Activated effector memory CD4-positive, alpha-beta T cell treated with anti-CD3 and anti-CD28 coated beads, Interleukin-2, amount 50 U/mL, for 16 hours (primary cell): Measurements from ENCODE around the gene DDX50.
"Not testable (repeated sequence)": the region's sequence is repeated elsewhere in the genome, so short reads cannot be mapped to it uniquely, and the experiment has no call there.

ENCODE experiments used
- DNase-seq: peaks from one replicate; pipeline ENCODE4 v3.0.0-alpha.2; 2020

Gene DDX50

DNA sequence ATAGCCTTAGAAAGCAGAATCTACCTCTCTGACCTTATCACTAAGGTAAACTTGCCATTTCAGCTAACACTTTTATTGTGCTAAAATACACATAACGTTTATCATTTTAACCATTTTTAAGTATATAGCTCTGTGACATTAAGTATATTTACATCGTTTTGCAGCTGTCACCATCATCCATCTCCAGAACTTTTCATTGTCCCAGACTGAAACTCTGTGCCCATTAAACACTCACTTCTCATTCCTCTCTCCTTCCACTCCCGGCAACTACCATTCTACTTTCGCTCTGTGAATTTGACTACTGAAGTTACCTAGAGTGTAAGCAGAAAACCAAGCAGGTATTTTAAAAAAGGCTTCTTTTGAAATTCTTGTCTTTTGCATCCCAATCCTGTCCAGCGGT, 1.3 kb downstream of the DDX50 start:
- DNase-seq, result no peak

DNA sequence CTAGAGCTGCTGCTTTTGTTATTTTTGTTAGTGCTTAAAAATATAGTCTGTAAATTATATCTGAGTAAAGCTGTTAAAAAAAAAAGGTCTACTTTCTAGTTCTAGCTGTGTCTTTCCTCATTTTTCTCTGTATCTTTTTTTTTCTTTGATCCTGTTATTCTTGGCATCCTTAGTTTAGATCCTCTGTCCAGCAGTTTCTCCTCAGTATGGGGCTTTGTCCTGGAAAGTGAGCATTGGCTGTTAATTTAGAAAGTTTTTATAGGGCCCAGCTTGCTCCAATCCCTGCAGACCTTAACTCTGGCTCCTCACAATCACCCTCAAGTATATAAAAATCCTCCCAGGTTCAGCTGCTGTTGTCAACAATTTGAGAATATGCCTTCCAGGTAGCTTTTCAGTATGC, 23.5 kb downstream of the DDX50 start:
- DNase-seq, result no peak

DNA sequence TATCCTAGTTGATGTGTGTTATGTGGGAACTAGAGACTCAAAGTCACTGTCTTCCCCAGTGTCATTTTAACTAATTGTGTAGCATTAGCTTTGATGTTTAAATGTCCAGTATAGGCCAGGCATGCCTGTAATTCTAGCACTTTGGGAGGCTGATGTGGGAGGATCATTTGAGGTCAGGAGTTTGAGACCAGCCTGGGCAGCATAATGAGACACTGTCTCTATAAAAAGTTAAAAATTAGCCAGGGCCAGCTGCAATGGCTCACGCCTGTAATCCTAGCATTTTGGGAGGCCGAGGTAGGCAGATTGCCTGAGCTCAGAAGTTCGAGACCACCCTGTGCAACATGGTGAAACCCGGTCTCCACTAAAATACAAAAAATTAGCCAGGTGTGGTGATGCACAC, 24.4 kb downstream of the DDX50 start:
- no peak for DNase-seq

DNA sequence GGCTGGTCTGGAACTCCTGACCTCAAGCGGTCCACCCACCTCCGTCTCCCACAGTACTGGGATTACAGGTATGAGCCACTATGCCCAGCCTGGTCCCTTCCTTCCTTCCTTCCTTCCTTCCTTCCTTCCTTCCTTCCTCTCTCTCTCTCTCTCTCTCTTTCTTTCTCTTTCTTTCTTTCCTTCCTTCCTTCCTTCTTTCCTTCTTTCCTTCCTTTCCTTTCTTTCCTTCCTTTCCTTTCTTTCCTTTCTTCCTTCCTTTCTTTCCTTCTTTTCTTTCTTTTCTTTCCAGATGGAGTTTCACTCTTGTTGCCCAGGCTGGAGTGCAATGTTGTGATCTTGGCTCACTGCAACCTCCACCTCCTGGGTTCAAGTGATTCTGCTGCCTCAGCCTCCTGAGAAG, 28.0 kb downstream of the DDX50 start:
- not testable (repeated sequence) for DNase-seq

DNA sequence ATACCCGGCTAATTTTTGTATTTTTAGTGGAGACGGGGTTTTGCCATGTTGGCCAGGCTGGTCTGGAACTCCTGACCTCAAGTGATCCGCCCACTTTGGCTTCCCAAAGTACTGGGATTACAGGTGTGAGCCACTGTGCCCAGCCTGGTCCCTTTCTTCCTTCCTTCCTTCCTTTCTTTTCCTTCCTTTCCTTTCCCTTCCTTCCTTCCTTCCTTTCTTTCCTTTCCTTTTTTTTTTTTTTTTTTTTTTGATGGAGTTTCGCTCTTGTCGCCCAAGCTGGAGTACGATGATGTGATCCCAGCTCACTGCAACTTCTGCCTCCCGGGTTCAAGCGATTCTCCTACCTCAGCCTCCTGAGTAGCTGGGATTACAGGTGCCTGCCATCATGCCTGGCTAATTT, 28.8 kb downstream of the DDX50 start:
- DNase-seq, result not testable (repeated sequence)

DNA sequence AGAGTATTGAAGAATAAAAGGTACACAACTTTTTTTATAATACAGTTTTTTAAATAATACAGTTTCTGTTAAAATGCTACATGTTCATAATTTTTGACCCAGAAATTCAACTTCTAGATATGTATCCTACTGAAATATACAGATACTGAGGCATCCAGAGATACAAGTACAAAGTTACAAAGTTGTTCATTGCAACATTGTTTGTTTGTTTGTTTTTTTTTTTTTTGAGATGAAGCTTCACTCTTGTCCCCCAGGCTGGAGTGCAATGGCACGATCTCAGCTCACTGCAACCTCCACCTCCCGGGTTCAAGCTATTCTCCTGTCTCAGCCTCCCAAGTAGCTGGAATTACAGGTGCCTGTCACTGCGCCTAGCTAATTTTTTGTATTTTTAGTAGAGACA, 31.7 kb downstream of the DDX50 start:
- DNase-seq, result not testable (repeated sequence)

DNA sequence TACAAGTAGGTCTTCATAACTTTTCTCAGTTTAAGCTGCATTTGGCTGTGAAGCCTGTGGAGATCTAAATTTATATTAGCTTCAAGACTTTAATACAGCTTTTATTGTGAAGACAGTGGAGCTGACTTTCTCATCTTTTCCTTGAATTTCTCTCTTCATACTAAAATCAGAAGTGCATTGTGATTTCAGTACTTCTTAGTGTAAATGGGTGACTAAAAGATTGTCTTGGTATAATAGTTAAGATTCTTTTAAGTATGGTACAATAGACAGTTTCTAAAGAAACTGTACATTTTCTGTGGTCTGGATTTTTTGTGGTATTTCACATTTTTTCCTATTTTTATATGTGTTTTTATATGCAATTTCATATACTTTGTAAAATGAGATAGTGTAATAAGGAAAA, 33.9 kb downstream of the DDX50 start:
- DNase-seq, result no peak

DNA sequence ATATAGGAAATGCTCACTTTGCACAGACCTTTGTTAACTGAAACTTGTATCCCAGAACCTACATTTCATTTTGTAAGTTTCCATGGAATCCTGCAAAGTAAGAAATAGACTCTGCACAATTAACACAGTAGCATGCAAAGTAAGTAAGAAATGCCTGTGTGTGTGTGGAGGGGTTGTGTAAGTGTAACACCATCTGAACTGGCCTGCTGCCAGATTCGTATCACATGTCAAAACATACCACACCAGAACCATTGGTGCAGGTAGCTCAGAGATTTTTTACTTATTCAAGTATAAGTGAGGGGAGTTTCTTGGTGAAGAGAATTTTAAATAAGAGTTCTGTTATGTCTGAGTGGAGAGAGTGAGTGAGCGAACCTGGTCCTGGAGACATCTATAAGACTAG, 37.0 kb downstream of the DDX50 start:
- no peak for DNase-seq

DNA sequence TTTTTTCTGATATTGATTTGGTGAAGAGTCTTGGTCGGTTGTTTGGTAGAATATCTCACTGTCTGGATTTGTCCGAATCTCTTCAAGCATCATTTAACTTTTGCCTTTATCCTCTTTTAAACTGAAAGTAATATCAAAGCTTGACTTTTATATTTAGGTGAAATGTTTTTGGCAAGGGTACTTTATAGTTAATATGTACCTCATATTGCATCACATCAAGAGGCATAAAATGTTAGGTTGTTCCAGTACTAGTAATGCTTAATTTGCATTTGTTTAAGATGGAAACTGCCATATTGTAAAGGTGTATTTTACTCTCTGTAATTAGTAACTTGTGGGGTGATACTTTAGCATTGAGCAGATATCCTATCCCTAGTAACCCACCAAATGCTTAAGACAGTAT, 37.8 kb downstream of the DDX50 start:
- no peak for DNase-seq

DNA sequence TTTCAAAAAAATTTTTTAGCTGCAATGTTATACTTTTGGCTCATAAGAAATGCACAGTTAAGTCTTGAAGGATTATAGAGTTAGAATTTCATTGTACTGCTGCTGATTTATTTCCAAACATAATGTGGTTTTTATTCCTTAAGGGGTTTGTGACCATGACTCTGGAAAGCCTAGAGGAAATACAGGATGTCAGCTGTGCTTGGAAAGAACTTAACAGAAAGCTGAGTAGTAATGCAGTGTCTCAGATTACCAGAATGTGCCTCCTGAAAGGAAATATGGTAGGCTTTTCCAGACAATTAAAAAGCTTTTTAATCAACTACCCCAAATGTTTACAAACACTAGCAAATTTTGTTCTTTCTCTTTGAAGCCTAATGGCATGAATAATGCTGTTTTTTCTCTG, 39.8 kb downstream of the DDX50 start:
- not testable (repeated sequence) for DNase-seq

DNA sequence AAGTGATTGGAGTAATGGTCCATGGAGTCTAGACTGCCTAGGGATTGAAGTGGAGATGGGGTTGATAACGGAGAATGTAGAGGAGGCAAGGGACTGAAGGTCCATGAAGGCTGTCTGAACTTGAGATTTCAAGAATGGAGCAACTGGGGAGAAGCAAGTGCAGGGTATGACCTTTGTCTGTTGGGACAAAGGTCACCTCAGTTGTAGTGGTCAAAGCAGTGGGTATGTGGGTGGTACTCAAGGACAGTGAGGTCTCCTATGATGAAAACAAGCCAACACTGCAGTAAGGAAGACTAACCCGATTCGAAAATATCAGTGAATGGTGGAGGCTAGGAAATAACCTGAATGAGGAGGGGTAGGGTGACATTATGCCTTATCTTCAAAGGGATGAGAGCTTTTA, 49.5 kb downstream of the DDX50 start:
- no peak for DNase-seq

DNA sequence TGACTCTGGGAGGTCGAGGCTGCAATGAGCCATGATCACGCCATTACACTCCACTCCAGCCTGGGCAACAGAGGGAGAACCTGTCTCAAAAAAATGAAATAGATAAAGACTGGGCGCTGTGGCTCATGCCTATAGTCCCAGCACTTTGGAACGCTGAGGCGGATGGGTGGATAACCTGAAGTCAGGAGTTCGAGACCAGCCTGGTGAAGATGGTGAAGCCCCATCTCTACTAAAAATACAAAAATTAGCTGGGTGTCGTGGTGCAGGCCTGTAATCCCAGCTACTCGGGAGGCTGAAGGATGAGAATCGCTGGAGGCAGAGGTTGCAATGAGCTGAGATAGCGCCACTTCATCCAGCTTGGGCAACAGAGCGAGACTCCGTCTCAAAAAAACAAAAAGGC, 53.8 kb downstream of the DDX50 start:
- no peak for DNase-seq

DNA sequence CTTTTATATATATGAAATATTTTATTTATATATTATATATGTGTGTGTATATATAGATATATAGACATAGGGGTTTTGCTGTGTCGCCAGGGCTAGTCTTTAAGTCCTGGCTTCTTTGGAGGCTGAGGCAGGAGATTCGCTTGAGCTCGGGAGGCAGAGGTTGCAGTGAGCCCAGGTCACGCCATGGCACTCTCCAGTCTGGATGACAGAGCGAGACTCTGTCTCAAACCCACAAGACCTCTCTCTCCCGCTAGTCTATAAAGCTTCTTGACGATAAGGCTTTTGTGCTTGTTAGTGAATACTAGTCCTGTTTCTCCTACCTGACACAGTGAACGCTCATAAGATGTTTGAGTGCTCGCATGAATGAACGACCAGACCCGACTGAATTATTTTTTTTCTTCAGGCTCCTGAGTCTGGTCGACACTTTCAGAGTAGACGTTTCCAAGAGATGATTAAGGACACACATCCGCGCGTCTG, 54.3 kb downstream of the DDX50 start:
- DNase-seq, result peak; percentile 67

DNA sequence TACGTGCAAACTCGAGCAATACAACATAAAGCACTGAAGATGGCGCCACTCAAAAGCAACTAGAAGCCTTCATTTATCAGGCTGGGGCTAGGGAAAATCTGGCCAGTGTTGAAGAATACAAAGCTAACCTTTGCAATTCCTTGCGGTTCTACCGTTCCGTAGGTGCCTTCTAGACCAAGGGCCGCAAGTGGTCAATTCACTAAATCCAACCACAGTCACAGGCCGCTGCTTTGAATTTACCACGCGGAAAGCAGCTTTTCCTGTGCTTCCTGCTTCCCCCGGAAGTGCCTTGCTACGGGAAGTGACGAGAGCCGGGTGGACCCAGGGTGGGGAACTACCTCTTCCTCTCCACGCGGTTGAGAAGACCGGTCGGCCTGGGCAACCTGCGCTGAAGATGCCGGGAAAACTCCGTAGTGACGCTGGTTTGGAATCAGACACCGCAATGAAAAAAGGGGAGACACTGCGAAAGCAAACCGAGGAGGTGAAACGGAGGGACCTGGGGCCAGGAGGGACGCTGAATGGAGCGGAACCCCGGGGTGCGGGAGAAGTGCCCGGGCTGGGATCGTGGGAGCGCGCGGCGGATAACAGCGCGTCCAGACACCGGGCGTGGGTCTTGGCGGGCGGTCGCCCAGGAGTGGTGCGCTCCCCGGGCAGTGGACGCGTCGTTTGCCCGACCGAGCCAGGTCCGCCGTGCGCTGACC, 54.9 kb downstream of the DDX50 start, which contains the start of gene DDX21:
Gene DDX21 (plus strand): TSS at position 339 of the 701 bp plus-strand sequence. CDS start 56 bp downstream, at position 395.
- peak; percentile 96 for DNase-seq

DNA sequence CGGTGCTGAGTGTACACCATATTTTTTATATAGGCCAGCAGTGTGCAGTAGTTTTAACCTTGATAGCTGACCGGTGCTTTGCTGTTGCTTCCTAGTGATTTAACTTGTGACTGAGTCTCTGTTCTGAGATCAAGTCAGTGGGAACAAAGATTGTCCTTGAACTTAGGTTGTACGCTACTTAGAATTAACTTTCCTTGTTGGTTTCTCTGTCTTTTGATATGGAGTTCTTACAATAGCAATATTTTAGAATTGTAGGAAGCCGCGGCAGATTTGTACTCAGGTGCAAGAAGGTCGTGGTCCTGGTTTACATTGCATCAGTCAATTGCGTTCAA, 56.1 kb downstream of the DDX50 start:
- DNase-seq, result no peak

DNA sequence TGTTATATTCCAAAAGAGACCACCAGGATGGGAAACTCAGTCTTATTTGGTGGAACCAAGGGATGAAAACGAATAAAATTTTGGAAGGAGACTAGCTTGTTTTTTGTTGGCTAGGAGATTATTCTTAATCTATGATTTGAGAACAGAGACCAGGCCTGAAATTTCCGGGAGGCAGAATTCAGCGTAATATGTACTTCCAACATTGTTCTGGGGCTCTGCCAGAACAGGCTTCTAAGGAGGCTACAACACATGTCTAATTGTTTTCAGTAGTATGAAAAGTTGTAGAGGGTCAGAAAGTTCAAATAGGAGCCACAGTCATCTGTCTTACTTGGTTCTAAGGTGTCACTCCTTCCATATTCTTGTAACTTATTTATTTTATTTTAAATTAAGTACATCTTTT, 56.5 kb downstream of the DDX50 start:
- DNase-seq, result no peak

DNA sequence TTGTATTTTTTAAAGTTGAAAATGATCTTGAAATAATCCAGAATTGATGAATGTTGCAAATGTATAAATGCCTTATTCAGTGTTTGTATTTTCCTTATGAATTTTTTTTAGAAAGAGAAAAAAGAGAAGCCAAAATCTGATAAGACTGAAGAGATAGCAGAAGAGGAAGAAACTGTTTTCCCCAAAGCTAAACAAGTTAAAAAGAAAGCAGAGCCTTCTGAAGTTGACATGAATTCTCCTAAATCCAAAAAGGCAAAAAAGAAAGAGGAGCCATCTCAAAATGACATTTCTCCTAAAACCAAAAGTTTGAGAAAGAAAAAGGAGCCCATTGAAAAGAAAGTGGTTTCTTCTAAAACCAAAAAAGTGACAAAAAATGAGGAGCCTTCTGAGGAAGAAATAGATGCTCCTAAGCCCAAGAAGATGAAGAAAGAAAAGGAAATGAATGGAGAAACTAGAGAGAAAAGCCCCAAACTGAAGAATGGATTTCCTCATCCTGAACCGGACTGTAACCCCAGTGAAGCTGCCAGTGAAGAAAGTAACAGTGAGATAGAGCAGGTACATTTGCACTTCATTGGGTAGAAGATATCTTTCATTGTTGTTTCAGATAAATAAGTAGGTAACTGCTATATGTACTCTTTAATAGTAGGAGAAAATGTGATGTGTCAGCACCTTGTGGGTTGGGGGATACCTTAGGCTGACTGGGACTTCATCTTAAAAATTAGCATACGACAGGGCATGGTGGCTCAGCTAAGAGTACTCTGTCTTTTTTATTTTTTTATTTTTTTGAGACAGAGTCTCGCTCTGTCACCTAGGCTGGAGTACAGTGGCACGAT, 58.8 kb downstream of the DDX50 start:
- no peak for DNase-seq

DNA sequence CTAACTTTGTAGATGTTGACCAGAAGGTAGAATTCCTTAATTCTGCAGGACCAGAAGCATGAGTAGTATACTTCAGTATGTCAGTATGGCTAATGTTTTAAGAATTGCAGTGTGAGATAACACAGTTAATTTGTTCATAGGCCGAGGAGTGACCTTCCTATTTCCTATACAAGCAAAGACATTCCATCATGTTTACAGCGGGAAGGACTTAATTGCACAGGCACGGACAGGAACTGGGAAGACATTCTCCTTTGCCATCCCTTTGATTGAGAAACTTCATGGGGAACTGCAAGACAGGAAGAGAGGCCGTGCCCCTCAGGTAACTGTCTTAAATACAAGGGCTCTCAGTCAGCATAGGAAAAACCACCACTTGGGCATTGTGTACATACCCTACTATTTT, 62.0 kb downstream of the DDX50 start:
- no peak for DNase-seq

DNA sequence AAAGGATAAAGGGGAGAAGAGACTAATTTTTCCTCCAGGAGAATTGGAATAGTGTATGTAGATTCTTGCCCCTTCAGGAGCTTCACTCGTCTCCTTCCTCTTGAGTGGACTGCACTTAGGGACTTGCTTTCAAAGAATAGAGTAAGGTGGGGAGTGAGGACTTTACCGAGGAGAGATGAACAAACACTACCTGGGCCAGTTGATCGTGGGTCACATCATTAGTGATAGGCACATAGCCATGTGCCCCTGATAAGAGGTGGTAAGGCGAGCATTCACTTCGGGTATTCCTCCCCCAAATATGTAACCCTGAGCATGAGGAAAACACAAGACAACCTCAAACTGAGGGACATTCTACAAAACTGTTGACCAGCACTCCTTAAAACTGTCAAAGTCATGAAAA, 72.9 kb downstream of the DDX50 start:
- no peak for DNase-seq

DNA sequence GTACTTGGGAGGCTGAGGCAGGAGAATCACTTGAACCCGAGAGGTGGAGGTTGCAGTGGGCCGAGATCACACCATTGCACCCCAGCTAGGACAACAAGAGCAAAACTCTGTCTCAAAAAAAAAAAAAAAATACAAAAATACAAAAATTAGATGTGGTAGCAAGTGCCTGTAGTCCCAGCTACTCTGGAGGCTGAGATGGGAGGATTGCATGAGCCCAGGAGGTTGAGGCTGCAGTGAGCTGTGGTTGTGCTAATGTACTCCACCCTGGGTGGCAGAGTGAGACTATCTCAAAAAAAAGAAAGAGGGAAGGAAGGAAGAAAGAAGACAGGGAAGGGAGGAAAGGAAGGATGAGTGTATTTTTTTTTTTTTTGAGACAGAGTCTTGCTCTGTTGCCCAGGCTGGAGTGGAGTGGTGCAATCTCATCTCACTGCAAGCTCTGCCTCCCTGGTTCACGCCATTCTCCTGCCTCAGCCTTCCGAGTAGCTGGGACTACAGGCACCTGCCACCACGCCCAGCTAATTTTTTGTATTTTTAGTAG, 74.9 kb downstream of the DDX50 start:
- not testable (repeated sequence) for DNase-seq

DNA sequence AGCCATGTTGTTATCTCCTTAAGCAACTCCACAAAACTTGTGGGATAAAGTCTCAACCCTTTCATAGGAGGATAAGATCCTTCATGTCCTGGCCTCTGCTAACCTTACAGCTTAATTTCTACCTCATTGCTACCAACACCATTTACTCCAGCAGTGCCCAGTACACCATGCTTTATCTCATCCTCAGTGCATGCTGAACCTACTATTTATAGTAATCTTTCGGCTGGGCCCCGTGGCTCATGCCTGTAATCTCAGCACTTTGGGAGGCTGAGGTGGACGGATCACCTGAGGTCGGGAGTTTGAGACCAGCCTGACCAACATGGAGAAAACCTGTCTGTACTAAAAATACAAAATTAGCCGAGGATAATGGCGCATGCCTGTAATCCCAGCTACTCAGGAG, 78.6 kb downstream of the DDX50 start:
- DNase-seq, result not testable (repeated sequence)

DNA sequence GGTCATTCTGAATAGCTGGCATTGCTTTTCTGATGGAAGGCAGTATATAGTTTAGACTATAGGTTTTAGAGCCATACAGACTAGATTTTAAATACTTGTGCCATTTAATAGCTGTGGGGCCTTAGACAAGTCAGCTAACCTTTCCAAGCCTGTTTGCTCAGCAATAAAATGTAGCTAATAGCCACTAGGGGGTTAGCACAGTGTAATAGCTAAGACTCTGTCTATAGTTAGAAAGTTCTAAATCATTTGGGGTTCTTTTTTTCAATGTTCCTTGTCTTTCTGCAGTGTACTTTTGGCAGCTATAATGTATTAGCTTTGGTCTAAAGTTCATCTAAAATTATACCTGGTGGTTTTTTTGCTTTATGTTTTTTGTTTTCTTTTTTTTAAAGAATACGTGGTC, 80.0 kb downstream of the DDX50 start:
- no peak for DNase-seq

DNA sequence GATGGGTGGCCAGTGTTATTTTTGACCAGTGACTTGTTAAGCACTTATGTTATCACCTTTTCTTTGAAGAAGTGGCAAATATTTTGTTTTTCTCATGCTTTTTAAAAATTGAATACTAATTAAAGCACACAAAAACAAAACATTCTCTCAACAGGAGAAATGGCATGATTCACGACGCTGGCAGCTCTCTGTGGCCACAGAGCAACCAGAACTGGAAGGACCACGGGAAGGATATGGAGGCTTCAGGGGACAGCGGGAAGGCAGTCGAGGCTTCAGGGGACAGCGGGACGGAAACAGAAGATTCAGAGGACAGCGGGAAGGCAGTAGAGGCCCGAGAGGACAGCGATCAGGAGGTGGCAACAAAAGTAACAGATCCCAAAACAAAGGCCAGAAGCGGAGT, 81.3 kb downstream of the DDX50 start:
- DNase-seq, result no peak

DNA sequence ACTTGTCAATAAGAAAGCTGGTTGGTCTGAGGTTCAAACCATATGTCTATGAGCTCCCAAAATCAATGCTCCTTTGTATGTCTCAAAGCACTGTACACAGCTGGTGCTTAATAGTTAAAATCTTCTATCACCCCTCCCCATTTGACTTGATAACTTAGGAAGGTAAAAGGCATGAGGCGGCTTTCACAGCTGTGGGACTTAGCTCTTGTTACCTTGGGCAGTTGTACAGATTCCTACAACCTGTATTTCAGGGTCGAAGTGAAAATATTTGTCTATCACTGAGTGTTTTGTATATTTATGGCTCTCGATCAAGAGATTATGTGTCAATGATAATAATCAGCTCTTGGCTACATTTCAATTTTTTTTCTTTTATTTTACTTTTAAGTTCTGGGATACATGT, 86.5 kb downstream of the DDX50 start:
- no peak for DNase-seq
